Spleen (tissue), 11 donors: Measurements from ENCODE around the gene ECEL1. TPM values are rescaled to one million over a fixed set of nuclear protein-coding genes. Genes with fewer than 3 reads are reported as not detected.
A peak's percentile ranks its signal among the peaks of the same experiment; 100 is the strongest.

Experiments used
- DNase-seq: peaks from one replicate; pipeline ENCODE4 v3.0.0-alpha.2; 2020
- H3K27ac ChIP-seq, 8 donors: fragments of 200-600 bp; sonication (generic) in 7 of 8; 1 replicate in 4 of 8; 2 replicates in 4 of 8; pipeline versions ENCODE4 v1.5.0 to v1.8.0; 2016 to 2021; ENCODE audit warnings: inconsistent platforms in 4 of 8, mild to moderate bottlenecking in 4 of 8, moderate library complexity in 1 of 8
- H3K27me3 ChIP-seq, 7 donors: fragments of 200-600 bp; sonication (generic) in 6 of 7; replicated peaks in 1 of 7; 1 replicate in 4 of 7; 2 replicates in 3 of 7; pipeline versions ENCODE4 v1.5.0 to v1.8.0; 2016 to 2021; ENCODE audit warnings: inconsistent platforms in 3 of 7, mild to moderate bottlenecking in 1 of 7
- H3K36me3 ChIP-seq, 6 donors: fragments of 200-600 bp; sonication (generic) in 5 of 6; 1 replicate in 4 of 6; 2 replicates in 2 of 6; pipeline versions ENCODE4 v1.5.0 to v1.8.0; 2016 to 2021; ENCODE audit warnings: inconsistent platforms in 2 of 6
- H3K4me1 ChIP-seq, 6 donors: fragments of 200-600 bp; sonication (generic) in 5 of 6; 1 replicate in 3 of 6; 2 replicates in 3 of 6; pipeline versions ENCODE4 v1.5.0 to v1.8.0; 2016 to 2021; ENCODE audit warnings: inconsistent platforms in 3 of 6
- H3K4me3 ChIP-seq, 8 donors: fragments of 200-600 bp; sonication (generic) in 7 of 8; 1 replicate in 4 of 8; 2 replicates in 4 of 8; pipeline versions ENCODE4 v1.5.0 to v1.8.0; 2016 to 2021; ENCODE audit warnings: inconsistent platforms in 4 of 8, mild to moderate bottlenecking in 4 of 8, moderate library complexity in 2 of 8
- H3K9me3 ChIP-seq, 8 donors: fragments of 200-600 bp; sonication (generic) in 7 of 8; 1 replicate in 4 of 8; 2 replicates in 4 of 8; pipeline versions ENCODE4 v1.5.0 to v1.8.0; 2016 to 2021; ENCODE audit warnings: inconsistent platforms in 4 of 8
- CTCF ChIP-seq, 11 experiments: fragments of 200-600 bp in 7 of 11; fragments of 450-650 bp in 4 of 11; sonication (generic) in 4 of 11; IDR thresholded peaks in 8 of 11; conservative IDR thresholded peaks in 3 of 11; 1 replicate in 7 of 11; 2 replicates in 4 of 11; pipeline versions ENCODE4 v1.4.0 to v1.8.0; 2016 to 2021; ENCODE audit warnings: antibody characterized with exemption in 11 of 11, inconsistent platforms in 4 of 11, mild to moderate bottlenecking in 1 of 11
- POLR2A ChIP-seq, 3 donors: fragments of 450-650 bp; IDR thresholded peaks; one replicate each; pipeline ENCODE4 v1.5.1; 2017; ENCODE audit warnings: antibody characterized with exemption in 3 of 3, mild to moderate bottlenecking in 1 of 3
- POLR2AphosphoS5 ChIP-seq, 3 donors: sonication (generic); formaldehyde crosslinking; IDR thresholded peaks; one replicate each; pipeline ENCODE4 v1.5.1; 2017; ENCODE audit warnings: antibody characterized with exemption in 3 of 3
- WGBS, 5 donors: extraction: QIAGEN DNeasy Blood & Tissue Kit in 3 of 5; methylation state at CpG; one replicate each; pipeline versions ENCODE4 v1.1.5 to v1.1.7; 2013 to 2018; 5-methylcytosine and 5-hydroxymethylcytosine counted together
- intact Hi-C: fragments of 100-400 bp; cut with DNase I; formaldehyde crosslinking; loops from one replicate; pipeline ENCODE4 v1.15.0; 2023; ENCODE audit warnings: low total_unique reads
- polyA plus RNA-seq, 3 donors: library from polyadenylated mRNA; stranded (reverse); fragments of 200-250 nt; gene quantifications; one replicate each; pipeline ENCODE4 v1.2.1, GENCODE V29; 2013
- total RNA-seq, 7 donors: library from RNA; depleted of rRNA in 3 of 7; stranded (reverse); fragments of >200 nt in 3 of 7; fragmentation: NEBNext Ultra II Directional in 4 of 7; extraction: Animal tissue kit (Norgen Biotek cat#: 25700) in 4 of 7; gene quantifications; one replicate each; pipeline versions ENCODE4 v1.1.0 to v1.2.1, GENCODE V29; 2016 to 2021
- donor health status: healthy with polysubstance abuse.
- donor health status: DM: no; HTN: no; CAD: no; lungs with moderate emphysema.
- donor health status: DM: no; HTN: no; CAD: no.
- donor health status: Bipolar disorder and iron deficiency.
- donor health status: healthy.
- donor health status: DM: no; HTN: no; CAD: no.
- donor health status: DM: yes; HTN: yes; CAD: no.

Gene ECEL1
- total and polyA plus RNA-seq, 10 donors: 0.10 to 23.1 (median 0.32) TPM; not detected in 2

DNA sequence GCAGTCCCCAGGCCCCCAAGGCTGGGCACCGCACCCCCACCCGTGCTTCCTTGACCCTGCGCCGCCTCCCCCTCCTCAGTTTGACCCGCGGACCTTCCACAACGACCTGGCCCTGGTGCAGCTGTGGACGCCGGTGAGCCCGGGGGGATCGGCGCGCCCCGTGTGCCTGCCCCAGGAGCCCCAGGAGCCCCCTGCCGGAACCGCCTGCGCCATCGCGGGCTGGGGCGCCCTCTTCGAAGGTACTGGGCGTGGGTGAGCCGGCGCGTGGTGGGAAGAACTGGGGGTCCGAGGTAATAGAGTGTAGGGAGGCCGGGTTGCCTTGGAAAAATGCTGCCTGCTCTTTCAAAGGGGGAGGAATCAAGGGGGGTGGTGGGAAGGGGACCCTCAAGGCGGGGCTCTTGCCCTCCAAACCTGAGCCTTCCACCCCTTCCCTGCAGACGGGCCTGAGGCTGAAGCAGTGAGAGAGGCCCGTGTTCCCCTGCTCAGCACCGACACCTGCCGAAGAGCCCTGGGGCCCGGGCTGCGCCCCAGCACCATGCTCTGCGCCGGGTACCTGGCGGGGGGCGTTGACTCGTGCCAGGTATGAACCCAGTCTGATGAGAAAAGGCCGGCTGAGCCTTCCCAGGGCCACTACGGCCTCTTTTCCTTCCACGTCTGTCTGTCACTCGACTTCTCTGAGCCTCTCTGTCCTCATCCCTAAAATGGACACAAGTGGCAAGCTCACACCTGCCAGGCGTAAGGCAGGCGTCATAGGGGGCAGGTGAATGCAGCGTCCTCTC is 35.2 kb upstream of the ECEL1 start:
- H3K27ac ChIP-seq: no peak overlapping the region
- intact Hi-C loops: loop anchor here (10.0 kb wide), 1 partner anchor 68 kb away; the partner anchor contains the start of gene ALPI
- H3K27me3 ChIP-seq: peaks cover 12 to 100% (median 56%) of the 10 kb centered on the region in 7 donors
- H3K4me1 ChIP-seq: peaks cover 10 to 37% (median 32%) of the 10 kb centered on the region in 6 donors
- no peaks in the 10 kb centered on the region for H3K36me3 ChIP-seq
- WGBS, 5 donors: 16 to 35% (median 27%) methylated on average over 19 to 46 of the region's 46 CpGs
- peak overlapping the region; percentile 4 to 68 (median 32) for H3K4me3 ChIP-seq
- TF ChIP-seq POLR2AphosphoS5 (IDR thresholded peaks at IDR 0.05): no peak
- no peak for TF ChIP-seq CTCF (IDR thresholded peaks at IDR 0.05 in 8 of 11, conservative IDR thresholded peaks at IDR 0.05 in 3 of 11)
- TF ChIP-seq POLR2A (IDR thresholded peaks at IDR 0.05): no peak
- no peaks in the 10 kb centered on the region for H3K9me3 ChIP-seq
- DNase-seq: no peak

DNA sequence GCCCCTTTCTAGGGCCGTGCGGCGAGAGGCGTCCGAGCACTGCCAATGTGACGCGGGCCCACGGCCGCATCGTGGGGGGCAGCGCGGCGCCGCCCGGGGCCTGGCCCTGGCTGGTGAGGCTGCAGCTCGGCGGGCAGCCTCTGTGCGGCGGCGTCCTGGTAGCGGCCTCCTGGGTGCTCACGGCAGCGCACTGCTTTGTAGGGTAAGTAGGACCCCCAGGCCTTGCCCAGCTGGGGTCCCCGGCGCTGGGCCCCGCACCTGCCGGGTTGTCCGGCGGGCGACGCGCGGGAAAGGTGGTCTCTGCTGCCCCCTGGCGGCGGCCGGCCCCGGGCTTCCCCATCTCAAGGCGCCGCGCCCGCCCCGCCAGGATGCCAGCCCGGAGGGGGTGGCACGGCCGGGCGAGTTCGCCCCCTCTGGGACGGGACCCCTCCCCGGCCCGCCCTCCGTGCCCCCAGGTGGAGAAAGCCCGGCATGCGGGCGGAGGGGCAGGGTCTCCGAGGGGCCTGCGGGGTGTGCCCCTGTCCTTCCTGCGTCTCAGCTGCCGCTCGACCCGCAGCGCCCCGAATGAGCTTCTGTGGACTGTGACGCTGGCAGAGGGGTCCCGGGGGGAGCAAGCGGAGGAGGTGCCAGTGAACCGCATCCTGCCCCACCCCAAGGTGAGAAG is 34.5 kb upstream of the ECEL1 start:
- DNase-seq: peak; percentile 90

DNA sequence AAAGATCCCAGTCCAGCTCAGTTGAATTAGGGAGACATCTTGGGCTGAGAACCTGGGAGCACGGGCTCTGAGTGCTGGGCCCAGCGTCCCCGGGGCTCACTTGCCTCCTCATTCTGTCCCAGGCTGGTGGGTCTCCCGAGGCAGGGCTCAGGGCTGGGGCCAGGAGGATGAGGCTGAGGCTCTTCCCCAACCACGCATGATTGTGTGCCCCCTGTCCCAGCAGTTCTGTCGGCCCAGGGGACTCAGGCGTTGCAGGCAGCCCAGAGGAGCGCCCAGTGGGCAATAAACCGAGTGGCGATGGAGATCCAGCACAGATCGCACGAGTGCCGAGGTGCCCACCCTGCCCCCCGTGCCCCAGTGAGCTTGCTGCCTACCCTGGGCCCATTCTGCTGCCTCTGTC is 33.5 kb upstream of the ECEL1 start:
- TF ChIP-seq POLR2A (IDR thresholded peaks at IDR 0.05) (no peak), POLR2AphosphoS5 (IDR thresholded peaks at IDR 0.05) (no peak), CTCF (IDR thresholded peaks at IDR 0.05 in 8 of 11, conservative IDR thresholded peaks at IDR 0.05 in 3 of 11) (no peak)
- Histone ChIP-seq H3K36me3 (no peaks in the 10 kb centered on the region), H3K4me3 (no peak overlapping the region), H3K27ac (no peak overlapping the region), H3K9me3 (no peaks in the 10 kb centered on the region), H3K27me3 (peaks cover 12 to 86% (median 56%) of the 10 kb centered on the region in 7 donors), H3K4me1 (peaks cover 10 to 37% (median 32%) of the 10 kb centered on the region in 6 donors)
- DNase-seq: no peak
- WGBS, 5 donors: 84 to 92% (median 89%) methylated on average over 8 to 14 of the region's 14 CpGs
- intact Hi-C loops: loop anchor here (10.0 kb wide), 1 partner anchor 66 kb away; the partner anchor contains the start of gene ALPI

More for the DNA sequence above, 34.5 kb upstream of the ECEL1 start:
- Histone ChIP-seq H3K27me3 (peaks cover 12 to 96% (median 56%) of the 10 kb centered on the region in 7 donors), H3K36me3 (no peaks in the 10 kb centered on the region), H3K4me1 (peaks cover 10 to 37% (median 32%) of the 10 kb centered on the region in 6 donors), H3K9me3 (no peaks in the 10 kb centered on the region), H3K4me3 (peak overlapping the region; percentile 4 to 68 (median 32)), H3K27ac (no peak overlapping the region)
- 3 to 11% (median 8%) methylated on average over 16 to 66 of the region's 66 CpGs; no CpG with 5 or more reads in 1 of the 5 donors for WGBS, 5 donors
- TF ChIP-seq CTCF (IDR thresholded peaks at IDR 0.05 in 8 of 11, conservative IDR thresholded peaks at IDR 0.05 in 3 of 11) (peak in 10 of 11 experiments; percentile 36 to 96 (median 92)), POLR2A (IDR thresholded peaks at IDR 0.05) (no peak)
- intact Hi-C loops: loop anchor here (10.0 kb wide), 1 partner anchor 67 kb away; the partner anchor contains the start of gene ALPI
